NCI-H1694 treated with DMSO at 0.1 percent for 48 hours (cell line): ENCODE measurements around the gene NHERF1.

Experiments
- DNase-seq: peaks from one replicate; lab custom pipeline; 2025; lab: John Stamatoyannopoulos, UW

Gene NHERF1

GRCh38 chr17:74785096-74785980 is 36.9 kb downstream of the NHERF1 start:
- no peak for DNase-seq

DNA sequence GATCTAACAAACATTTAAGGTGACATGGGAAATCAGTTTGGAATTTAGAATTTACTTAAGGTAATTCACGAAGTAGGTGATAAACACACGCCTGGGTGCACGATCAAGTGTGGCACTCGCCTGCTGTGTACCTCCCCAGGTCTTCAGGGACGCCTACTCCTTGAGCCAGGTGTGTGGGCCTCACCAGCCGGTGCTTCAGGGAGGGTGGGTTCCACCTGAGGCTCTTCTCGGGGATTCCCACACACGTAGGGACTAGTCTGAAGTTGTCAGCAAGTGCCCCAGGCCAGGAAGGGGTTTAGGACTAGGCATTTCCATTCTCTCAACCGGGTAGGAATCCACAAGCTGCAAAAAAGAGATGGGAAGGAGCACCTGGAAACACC is 37.5 kb downstream of the NHERF1 start:
- DNase-seq = no peak

DNA sequence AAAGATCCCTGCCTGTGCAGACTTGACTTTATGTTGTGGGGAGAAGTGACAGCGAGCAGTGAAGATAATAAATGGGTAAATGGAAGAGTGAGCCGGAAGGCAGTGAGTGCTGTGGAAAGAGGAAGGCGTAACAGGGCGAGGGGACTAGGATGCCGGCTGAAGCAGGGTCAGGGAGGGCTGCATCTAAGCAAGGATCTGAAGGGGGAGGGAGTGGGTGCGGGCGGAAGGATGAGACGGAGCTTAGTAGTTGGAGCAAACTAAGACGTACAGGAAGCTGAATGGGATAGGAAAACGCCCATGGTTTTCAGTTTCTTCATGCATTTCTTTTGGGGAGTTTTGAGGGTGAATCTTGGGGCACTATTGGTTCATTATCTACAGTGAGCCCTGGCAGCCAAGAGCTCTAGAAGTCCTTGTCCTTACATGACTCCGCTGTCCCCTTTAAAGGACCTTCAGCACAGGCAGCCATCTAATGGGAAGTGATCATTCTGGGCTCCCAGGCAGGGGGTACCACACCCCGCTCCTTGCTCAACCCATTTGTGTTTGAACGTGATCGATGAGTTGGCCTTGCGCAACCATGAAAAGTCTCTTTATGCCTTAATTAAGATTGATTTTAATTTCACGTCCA is 38.1 kb downstream of the NHERF1 start:
- no peak for DNase-seq

DNA sequence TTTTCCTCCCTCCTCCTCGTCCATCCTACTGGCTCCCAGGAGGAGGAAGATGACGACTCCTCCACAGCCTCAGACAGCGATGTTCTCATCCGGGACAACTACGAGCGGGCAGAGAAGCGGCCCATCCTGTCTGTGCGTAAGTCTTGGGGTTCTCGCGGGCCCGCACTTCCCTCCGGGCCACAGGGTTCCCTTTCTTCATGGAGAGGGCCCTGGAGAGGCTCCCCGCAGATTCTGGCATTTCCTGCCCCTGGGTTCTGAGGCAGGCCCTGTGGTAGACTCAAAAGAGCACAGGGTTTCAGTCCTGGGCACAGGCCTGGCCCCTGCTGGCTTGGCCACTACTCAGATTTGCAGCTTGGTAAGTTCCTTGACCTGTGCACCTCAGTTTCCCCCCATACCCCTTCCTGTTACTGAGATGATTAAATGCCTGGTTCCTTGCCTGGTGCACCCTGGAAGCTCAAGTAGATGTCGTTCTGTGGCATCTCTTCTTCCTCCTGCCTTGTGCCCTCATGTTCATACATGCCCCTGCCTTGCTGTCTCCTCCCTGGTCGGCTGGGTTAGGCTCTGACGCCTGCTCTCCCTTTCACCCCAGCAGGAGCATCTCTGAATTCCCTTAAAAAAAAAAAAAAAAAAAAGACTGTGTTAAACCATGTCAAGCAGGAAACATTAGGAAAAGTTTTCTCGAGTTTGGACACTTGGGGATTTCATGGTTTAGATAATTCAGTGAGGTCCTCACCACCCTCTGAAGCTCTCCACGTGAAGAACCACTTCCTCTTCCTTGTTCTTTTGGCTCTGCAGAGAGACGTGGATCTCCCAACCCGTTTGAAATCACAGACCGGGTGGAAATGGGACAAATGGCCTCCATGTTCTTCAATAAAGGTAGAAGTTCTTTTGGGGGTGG is 42.0 kb downstream of the NHERF1 start:
- DNase-seq = no peak

DNA sequence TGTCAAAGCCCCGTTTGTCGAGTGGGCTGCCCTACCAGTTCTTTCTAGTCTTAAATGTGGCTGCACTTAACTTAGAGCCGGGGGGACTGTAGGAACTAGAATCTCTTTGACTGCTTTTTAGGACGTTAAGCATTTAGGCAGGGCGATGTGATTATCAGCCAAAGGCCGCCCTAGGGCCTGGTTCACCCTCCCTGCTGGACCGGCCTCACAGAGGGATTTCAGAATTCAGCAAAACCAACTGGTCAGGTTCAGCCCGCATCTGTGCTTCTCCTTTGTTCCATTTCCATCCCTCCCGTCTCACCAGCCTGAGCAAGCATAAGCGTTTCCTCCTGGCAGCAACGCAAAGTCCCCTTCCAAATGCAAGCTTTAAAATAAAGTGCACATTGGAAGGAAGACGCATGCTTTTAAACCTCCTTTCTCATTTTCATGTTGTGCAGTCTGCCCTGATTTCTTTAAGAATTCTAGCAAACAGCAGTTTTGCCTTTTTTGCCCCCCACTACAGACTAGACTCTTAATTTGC is 44.2 kb downstream of the NHERF1 start:
- no peak for DNase-seq

DNA sequence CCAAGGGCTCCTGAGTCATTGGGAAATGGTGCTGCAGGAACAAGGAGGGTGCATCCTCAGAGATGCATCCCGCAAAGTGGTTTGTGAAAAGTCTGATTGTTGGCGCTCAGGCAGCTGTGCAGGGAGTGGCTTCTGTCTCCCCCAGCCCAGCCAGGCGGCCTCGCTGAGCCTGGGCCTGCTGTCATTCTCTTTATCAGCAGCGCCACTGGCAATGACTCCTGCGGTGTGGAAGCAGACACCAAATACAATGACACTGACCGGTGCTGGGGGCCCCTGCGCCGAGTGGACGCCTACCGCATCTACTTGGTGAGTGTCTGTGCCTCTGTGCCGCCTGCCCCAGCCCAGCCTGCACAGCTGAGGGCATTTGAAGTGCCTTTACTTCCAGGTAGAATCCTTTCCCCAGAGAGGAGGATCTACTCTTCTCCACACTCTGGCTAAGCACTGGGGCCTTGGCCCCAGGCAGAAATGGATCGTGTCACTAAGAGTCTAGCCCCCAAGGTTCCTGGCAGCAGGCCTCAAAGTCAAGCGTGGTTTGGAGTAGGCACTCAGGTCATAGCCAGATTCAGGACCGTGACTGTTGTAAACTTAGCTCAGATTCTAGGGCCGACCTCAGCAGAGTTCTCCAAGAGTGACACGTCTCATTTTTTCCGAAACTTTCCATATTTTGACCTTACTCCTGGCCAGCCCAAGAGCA is 47.0 kb downstream of the NHERF1 start:
- peak; percentile 25 for DNase-seq

DNA sequence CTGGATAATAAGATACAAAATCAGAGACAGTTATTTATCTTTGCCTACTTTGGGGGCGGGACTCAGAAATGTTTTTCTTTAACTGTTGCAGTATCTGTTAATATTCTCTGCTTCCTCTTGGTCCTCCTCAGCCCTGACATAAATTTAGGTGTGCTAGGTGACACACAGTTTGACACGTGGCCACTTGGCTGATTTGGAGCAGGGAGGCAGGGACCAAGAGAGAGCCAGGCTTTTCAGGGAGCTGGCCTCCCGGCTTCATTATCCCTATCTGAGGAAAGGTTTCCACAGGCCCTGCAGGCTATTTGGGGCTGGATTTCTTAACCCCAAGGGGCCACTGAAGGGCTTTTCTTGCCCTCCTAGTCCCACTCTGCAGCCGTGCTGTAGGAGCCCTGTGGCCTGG is 47.8 kb downstream of the NHERF1 start:
- no peak for DNase-seq

GRCh38 chr17:74796866-74797265 is 48.4 kb downstream of the NHERF1 start:
- DNase-seq = peak; percentile 90

DNA sequence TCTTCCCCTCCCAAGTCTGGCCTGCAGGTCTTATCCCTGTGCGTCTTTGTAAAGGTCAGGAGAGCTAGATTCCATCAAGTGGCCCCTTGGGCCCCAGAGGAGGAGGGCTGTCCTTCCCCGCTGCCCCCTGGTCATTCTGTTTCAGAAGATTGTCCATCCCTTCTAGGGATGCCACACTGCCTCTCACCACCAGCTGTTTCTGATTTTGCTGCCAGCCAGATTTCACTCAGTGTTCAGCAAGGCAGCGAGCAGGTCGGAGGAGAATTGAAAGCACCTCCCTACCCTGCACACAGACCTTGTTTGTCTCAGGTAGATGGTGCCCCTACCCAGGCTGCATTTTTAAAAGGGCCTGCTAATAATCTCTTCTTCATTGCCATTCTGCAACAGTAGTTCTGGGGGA is 49.4 kb downstream of the NHERF1 start:
- no peak for DNase-seq

DNA sequence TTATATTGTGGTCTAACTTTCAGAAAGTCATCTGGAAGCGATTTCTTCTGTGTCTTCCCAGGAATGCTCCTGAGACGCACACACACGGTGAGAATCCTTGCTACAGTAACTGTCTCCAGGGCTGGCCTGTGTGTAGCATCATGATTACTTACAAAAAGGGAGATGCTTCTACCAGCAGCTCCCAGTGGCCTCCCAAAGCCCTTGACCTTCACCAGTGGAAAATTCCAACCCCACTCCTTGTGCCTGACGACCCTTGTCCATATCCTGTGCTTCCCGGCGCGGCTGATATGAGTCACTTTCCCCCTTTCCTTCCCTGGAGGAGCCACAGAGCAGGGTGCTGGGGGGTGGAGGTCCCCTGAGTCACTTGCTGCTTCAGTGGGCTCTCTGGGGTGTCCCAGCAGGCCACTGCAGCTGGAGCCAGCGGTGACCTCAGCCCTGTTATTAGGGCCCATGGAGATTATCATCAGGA is 49.8 kb downstream of the NHERF1 start:
- no peak for DNase-seq

DNA sequence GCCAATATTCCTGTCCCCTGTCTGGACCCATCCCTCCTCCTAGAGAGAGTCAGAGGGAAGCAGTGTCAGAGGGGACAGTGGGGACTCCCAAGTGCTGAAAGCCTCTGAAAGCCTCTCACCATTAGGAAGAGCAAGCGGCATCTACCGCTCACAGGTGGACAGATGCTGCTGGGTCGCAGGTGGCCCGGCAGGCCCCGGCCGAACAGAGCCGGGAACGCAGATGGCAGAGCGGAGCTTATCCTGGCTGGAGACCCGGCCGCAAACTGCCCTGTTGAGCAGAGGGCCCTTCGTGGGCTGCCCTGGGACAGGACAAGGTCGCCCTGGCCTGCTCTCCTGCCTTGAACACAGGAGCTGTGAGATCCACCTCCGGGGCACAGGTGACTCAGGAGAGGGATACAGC is 50.7 kb downstream of the NHERF1 start:
- no peak for DNase-seq

GRCh38 chr17:74800531-74800930 is 52.1 kb downstream of the NHERF1 start:
- no peak for DNase-seq

GRCh38 chr17:74801896-74802295 is 53.5 kb downstream of the NHERF1 start:
- DNase-seq = no peak

GRCh38 chr17:74803388-74803930 is 55.0 kb downstream of the NHERF1 start:
- no peak for DNase-seq

GRCh38 chr17:74803971-74804370 is 55.5 kb downstream of the NHERF1 start:
- peak; percentile 40 for DNase-seq

DNA sequence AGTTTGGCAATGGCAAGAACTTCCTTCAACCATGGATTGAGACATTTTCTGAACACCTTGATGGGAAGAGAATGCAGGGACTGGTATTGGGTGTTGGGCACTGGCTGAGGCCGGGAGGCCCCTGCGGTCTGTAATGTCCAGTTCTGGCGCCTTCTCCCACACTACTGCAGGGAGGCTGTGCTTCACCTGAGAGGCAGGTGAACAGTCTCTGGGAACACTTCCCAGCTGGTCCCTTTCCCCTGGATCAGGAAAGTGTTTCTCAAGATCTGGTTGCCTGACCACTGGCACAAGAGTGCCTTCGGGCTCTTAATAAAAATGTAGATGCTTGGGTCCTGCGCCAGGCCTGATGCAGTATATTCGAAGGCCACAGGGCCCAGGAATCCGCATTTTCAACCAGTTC is 56.3 kb downstream of the NHERF1 start:
- no peak for DNase-seq

- DNase-seq = no peak
Observed at GRCh38 chr17:74805591-74805991, 57.2 kb downstream of the NHERF1 start.

DNA sequence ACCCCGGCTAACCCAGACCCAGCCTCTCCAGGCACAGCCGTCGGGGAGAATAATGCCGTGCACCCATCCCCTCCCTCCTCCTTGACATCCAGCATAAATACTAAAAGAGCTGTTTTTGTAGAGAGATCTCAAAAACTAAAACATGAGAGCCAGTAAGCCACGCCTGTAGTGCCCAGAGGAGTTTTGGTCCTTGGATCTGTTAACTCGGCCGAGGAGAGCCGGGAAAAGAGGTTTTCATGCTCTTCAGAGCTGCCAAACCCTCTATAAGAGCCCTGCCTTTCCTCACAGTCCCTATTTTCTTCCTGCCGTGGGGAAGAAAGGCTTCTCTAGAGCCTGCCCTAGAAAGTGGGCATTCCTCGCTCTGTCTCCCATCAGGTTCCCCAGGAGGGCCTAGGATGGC is 57.9 kb downstream of the NHERF1 start:
- no peak for DNase-seq

DNA sequence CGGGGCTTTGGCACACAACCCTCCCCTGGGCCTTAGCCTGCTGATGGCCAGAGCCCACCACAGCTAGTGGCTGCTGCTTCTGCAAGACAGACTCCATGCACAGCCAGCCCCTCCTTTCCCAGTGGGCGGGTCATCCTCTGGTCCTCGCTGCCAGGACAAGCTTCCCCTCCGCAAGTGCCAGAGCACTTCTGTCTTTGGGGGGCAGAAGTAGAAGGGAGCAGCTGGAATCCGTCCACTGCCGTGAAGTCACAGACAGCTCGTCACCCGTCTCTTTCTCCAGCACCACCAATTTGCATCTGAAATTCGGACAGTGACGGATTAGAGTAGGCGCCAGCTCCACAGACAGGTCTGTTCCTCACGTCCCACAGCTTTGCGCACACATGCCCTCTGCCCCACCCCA is 59.0 kb downstream of the NHERF1 start:
- DNase-seq = peak; percentile 55

DNA sequence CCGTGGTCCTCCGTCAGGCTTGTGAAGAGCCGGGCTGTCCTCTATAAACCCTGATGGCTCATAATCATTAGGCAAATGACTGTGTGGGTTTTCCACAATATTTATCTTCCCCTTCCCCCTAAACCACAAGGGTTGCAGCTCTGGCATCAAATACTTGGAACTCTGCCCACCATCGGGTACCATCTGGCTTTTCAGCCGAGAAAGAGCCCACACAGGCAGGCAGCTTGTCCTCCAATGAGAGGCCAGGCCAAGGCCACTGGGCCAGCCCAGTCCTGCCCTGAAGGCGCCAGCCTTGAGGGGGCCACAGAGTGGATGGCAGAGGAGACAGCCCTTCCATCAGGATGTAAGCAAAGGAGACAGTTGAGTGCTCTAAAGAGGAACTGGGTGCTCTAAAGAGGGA is 59.5 kb downstream of the NHERF1 start:
- DNase-seq = peak; percentile 98

DNA sequence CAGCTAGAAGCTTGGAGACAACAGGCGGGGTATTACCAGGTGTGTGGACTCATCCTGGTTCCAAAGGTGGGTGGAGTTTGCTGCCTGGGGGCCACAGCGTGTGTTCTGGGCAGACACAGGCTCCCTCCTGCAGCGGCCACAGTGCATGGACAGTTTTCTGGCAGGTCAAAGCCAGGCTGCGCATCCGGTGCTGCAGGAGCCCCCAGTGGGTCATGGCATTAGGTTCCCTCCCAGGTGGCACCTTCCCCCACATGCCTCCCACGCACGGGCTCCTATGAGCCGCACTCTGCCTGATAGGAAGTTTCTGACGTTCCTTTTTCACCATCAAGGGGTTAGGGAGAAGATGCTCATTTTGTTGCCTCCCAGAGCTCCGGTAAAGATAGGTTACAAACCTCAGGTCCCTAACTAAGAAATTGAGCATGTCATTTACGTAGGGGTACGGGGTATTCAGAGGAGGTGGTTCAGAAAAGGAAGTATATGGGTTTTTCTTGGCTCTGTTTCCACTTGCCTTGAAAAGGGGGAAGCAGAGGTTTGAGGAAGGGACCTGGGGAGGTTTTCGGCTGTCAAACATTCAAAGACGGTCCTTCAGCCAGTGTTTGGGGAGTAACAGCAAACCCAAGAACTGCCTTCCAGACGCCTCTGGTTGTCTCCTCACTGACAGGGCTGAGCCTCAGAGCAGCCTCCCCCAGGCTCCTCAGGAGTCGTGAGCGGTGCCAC is 60.4 kb downstream of the NHERF1 start:
- DNase-seq = no peak
